ENCODE data around the gene BUB1.
"Not testable (repeated sequence)": the region's sequence is repeated elsewhere in the genome, so short reads cannot be mapped to it uniquely, and the experiment has no call there.

BUB1 gene

DNA sequence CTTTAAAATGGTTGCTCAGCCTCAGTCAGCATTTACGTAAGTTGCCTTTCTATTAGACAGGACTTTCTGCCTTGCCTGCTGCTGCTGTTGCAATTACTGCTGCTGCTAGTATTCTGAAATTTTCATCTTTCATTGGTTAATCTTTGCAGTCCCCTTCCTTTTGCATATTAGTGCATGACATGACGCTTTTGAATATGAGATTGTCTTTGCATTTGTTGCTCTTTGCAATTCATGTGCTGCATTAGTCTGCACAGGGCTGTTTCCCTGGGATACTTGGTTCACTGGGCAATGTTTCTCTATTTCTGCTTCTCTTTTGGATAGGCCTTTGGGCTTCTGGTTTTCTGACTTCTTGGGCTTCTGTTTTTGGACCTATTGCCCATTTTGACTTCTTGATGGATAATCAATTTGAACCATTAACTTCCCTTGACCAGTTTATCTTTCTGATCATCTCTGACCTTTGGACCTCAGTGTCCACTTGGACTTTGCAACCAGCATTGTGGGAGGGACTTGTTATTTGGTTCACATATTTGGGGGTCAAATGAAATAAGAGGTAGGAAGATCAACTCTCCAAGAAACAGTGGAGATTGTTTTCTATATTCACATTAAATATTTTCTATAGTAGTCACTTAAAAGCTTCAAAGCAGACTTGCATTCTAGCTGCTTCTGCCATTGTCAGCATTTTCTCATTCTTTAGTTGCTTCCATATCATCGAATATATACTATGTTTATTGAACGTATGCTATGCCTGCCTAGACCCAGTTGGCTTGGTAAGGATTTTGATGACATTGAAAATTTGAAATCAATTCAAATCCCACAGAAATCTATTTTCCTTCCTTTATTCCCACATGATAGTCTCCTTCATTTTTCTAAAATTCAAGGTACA lies 12.5 kb upstream of the BUB1 start:
- DNase-seq (ENCODE audit: low read depth in 2 of 2): no peak

DNA sequence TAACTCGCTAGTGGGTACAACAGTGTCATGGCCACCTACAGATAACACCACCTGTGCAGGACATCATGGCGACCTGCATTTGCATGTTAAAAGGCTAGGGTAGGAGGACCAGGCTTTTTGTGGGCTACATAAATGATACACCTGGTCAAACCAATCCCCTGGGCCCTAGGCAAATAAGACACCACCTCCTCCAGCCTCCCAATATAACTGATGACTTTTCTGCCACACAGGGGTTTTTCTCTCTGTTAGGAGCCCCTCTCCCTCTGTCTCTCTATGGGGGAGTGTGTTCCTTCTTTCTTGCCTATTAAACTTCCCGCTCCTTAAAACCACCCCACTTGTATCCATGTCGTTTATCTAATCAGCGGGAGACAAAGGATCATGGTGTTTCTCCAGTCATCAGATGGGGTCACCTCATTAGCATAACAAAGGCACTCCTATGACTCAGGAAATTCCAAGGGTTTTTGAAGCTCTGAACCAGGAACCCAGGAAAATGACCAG lies 10.8 kb upstream of the BUB1 start:
- DNase-seq (ENCODE audit: low read depth in 2 of 2): no peak

DNA sequence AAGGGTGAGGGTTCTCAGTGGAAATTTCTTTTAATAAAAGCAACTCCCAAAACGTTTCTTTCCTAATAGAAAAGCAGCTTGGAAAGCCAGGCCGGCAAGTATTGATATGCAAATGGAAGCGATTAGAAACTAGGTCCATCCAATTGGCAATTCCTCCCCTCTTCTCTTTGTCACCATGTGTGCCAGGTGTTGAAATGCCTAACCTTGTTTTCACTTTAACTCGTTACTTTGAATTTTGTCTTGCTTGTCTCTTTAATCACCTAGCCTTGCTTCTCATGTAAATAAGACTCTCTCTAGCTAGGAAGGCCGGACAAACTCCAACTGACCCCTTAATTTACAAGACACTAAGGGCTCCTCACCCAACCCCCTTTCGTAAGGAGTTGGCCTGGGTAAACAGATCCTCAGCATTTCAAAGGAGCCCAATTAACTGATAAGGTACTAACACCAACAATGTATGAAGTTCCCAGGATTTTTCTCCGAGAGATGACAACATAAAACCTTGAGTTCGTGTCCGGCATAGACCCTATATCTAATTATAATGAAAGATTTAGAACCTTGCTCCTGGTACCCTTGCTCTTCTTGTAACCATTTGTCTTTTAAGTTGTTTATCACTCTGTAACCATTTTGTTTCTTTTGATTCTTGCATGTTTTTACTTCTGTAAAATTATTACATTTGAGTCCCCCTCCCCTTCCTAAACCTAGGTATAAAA lies 10.1 kb upstream of the BUB1 start:
- not testable (repeated sequence) for DNase-seq (ENCODE audit: low read depth in 2 of 2)

DNA sequence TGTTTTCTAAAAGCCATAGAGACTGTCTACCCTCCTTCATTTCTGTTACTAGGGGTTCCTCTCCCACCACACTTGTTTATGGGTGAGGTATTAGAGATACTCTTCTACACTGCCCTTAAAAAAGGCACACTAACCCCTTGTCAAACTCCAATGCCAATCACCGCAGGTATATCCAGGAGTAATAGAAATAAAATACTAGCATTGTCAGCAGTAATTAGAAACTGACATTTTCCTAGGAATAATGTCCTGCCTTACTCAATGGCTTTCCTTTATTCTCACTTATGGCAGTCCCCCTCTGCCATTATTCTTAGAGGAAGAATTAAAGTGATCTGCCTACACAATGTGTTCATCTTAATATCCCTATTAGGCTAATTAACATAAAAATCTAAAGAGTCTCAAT lies 5.0 kb upstream of the BUB1 start:
- no peak for DNase-seq (ENCODE audit: low read depth in 2 of 2)

DNA sequence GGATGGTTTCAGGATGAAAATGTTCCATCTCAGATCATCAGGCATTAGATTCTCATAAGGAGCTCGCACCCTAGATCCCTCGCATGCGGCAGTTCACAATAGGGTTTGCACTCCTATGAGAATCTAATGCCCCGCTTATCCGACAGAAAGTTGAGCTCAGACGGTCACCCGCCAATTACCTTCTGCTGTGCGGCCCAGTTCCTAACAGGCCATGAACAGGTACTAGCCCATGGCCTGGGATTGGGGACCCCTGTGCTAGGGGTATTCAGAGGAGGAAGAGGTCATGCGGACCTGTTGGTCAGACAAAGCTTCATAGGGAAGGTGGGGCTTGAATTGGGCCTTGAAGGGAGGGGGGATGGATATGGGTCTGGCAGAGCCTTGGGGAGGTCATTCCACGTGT lies 4.4 kb upstream of the BUB1 start:
- no peak for DNase-seq (ENCODE audit: low read depth in 2 of 2)

DNA sequence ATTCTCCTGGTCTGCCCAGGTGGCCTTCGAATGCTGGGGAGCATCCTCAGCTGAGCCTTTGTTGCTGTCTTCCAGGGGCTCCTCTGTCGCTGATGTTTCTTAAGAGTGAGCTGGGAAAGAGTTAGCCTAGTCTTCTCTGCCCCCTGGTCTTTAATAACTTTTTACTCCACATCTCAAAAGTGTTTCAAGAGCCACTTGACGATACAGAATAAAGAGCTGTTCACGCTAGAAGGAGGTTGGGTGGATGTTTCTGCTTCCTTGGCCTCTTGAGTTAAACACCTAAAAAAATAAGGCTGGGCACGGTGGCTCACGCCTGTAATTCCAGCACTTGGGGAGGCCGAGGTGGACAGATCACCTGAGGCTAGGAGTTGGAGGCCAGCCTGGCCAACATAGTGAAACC lies 2.8 kb upstream of the BUB1 start:
- DNase-seq (ENCODE audit: low read depth in 2 of 2): no peak

DNA sequence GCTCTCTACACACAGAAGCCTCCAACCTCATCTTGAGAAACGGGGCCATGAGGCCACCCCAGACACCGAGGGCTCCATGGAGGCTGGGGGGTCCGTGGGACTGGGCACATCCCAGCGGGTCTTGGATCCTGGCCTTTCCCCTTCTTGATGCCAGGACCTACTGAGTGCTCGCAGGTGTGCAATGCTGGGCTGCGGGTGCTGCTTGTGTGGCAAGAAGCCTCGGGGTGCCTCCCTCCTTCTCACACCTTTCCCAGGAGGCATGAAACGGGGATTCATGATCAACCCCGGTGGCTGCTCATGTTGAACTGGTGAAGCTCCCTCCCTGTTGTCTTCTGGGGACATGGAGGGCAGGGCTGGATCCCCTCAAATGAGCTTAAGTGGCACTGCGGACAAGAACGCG lies 2.0 kb upstream of the BUB1 start:
- no peak for DNase-seq (ENCODE audit: low read depth in 2 of 2)

DNA sequence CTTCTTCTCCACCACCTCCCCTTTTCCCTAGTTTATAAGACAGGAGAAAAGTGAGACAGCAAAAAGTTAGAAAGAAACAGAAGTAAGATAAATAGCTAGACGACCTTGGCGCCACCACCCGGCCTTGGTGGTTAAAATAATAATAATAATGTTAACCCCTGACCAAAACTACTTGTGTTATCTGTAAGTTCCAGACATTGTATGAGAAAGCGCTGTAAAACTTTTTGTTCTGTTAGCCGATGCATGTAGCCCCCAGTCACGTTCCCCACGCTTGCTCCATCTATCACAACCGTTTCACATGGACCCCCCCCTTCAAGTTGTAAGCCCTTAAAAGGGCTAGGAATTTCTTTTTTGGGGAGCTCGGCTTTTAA lies 1.5 kb upstream of the BUB1 start:
- DNase-seq (ENCODE audit: low read depth in 2 of 2): no peak

DNA sequence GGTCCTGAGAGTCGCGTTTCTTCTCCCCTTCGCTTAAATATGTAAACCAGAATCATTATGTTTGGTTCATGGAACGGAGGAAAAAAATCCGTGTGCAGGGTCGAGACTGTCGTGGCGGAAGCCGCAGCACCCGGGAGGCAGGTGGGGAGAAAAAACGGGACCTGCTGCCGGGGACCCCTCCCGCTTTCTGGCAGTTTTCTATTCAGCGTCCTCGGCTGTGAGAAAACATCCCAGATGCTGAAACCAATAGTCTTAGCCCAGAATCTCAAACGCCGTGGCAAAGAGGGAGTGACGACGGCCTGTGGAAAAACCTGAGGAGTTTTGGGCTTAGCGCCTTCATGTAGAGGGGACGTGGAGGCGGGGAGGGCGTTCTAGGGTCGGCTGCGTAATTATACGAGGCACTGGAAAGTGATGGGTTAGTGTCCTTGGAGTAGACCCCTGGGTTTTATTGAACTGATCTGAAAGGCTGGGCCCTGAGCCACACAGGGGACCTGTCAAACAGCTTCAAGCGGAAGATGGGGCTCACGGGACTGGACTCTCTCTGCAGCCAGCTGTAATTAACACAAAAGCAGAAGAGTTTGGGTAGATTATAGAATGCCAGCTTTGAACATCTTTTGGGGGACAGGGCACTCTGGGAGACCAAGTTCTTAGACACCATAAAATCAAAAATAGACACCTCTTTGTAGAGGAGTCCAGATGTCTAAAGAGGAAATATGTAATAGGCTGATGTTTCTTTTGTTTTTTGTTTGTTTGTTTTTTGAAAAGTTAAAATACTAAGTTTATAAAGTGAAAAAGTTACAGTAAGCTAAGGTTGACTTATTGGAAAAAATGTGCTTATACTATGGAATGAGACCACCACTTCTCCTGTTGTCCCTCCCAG lies 834 bp upstream of the BUB1 start:
- no peak for DNase-seq (ENCODE audit: low read depth in 2 of 2)

DNA sequence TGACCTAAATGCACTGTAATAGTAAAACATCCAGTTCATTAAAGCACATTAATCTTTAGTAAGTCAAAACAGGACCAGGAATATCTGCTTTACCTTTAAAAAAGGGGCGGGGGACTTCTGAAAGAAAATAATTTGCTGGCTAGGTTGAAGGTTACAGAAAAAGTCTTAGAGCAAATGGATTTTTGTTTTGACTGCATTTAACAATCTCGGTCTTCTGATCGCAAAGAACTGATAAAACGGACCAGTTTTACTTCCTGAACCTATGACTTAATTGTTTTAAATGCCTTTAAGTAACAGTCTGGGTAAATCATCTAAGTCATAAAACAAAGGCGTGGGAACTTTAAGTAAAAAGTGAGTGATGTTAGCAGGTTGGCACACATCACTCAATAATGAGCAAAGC lies 783 bp downstream of the BUB1 start:
- DNase-seq (ENCODE audit: low read depth in 2 of 2): no peak

DNA sequence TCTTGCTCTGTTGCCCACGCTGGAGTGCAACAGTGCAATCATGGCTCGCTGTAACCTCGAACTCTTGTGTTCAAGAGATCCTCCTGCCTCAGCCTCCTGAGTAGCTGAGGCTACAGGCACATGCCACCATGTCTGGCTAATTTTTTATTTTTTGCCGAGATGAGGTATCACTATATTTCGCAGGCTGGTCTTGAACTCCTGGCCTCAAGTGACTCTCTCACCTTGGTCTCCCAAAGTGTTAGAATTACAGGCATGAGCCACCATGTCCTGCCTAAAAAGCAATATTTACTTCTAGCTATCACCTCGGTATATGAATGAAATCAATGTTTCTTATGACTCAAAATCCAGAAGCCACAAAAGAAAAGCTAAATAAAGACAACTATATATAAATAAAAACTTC lies 2.2 kb downstream of the BUB1 start:
- DNase-seq (ENCODE audit: low read depth in 2 of 2): no peak

DNA sequence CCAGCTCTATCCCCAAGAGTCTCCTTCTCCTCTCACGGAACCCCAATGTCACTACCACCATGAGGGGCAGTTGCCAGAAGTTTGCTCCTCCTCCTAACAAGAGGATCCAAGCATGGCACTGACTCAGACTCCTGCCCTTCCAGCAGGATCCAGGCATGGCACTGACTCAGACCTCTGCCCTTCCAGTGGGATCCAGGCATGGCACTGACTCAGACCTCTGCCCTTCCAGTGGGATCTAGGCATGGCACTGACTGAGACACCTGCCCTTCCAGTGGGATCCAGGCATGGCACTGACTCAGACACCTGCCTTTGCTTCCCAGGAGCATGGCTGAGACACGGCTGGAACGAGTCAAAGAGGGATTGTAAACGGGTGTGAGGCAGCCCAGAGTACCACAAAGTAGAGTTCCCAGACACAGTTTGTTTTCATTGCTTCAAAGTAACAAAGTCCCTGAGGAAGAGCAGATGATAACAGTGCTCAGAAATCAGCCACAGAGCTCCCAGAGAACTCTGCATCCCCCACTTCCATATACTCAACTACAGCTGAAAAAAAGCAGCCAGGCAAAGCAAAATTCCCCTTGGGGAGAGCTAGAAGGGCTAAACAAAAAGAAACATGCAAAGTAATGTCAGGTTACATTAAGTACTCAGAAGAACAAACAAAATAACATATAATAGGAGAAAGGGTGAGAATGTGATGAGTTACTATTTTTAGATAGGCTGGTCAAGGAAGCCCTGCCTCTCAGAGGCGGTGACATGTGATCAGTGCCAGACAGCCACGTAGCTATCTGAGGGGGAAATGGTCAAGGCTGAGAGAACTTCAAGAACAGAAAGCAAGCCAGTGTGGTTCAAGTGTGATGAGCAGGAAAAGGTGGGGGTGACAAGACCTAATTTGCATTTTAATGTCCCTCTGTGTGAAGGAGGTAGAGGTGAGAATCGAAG lies 3.0 kb downstream of the BUB1 start:
- DNase-seq (ENCODE audit: low read depth in 2 of 2): no peak

DNA sequence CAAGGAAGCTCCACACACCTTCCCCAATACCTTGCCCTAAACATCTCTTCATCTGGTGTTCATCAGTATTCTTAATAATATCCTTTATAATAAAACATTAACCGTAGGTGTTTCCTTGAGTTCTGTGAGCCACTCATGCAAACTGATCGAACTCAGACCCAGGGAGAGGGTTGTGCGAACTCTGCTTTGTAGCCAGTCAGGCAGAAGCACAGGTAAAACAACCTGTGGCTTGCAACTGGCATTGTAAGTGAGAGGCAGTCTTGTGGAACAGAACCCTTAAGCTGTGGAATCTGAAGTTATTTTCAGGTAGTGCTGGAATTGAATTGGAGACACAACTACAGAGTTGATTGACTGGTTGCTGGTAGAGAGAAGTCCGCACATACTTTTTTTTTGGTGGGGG lies 4.7 kb downstream of the BUB1 start:
- DNase-seq (ENCODE audit: low read depth in 2 of 2): no peak

DNA sequence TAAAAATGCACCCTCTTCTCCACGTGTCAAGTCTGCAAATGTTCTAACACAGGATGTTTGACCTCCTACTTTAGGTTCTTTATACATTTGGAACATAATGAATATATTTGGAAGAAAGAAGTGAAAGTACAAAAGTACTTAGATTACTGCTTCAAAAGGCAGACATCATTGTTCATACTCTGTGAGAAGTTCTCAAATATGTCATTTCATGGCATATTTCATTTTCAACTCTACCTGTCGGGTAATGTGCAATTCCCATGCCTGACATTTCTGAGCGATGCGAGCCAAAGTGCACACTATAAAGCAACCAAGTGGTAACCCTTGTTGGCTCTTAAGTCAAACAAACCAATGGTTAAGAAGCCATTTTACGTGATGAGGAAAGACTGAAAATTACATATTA lies 7.0 kb downstream of the BUB1 start:
- DNase-seq (ENCODE audit: low read depth in 2 of 2): no peak

DNA sequence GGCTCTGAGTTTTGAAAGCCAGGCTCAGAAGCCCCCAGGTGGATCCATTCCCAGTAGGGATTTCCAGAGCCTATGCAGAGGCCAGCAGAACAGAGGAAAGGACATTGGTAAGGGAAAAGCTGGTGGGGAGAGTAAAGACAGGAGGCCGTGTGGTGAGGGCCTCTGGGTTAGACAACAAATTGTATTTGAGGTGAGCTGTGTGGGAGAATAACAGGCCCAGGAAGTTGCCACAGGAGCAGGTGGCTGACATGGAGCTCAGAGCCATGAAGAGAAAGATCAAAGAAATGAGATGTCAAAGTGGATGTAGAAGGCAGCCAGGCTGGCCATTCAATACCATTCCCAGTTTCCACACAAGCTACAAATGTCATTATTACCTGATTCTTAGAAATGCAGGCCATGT lies 8.8 kb downstream of the BUB1 start:
- no peak for DNase-seq (ENCODE audit: low read depth in 2 of 2)

DNA sequence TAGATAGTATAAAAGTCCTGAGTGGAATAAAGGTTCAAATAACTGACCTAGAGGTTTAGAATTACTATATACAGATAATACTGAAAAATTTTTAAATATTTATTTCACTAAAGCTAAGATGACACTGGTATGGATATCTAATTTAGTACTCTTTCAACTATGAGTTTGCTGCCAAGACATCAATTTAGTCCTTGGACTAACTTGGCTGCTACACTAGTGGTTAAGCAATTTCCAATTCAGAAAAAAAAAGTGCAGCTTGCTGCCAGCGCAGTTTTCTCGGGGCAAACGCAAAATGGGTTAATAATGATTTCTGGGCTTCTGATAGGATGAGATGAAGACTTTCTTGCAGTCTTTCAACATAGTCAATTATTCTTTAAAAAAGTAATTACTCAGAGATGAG lies 10.8 kb downstream of the BUB1 start:
- DNase-seq (ENCODE audit: low read depth in 2 of 2): no peak

DNA sequence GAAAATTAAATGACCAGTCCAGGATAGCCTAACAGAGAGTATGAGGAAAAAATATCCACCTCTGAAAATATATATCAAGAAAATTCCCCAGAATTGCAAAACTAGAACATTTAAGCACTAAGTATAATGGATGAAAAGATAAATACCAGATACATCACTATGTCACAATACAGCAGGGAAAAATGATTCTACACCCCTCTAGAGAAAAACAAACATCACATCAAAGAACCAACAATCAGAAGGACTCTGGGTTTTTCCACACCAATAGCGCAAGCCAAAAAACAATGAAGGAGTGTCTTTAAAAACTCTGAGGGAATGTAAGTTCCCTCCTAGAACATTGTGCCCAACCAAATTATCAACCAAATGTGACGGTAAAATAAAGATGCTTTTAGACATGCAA lies 13.7 kb downstream of the BUB1 start:
- no peak for DNase-seq (ENCODE audit: low read depth in 2 of 2)

DNA sequence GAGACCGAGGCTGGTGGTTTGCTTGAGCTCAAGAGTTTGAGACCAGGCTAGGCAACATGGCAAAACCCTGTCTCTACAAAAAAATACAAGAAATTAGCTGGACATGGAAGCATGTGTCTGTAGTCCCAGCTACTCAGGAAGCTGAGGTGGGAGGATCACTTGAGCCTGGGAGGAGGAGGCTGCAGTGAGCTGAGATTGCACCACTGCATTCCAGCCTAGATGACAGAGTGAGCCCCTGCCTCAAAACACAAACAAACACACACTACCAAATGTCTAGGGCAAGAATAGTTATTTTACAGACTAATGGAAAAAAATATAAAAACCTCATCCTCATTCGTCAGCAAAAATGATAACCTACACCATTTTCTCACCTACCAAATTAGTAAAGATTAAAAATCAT lies 15.3 kb downstream of the BUB1 start:
- no peak for DNase-seq (ENCODE audit: low read depth in 2 of 2)

DNA sequence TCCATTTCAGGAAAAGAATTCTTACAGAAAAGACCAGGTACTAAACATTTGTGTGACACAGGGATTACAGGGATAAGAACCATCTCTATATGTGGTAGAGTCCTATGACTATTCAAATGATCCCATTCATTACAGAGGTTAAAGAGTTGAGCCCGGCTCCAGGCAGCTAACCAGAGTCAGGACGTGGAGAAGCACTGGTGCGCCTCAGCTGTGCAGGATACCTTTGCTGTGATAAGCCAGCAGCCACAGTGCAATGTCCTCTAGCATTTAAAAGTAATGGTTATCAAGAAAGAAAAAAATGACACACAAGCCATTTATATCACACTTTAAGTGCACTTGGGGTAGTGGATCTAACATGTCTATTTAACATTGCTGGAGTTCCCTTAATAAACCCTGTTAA lies 17.3 kb downstream of the BUB1 start:
- no peak for DNase-seq (ENCODE audit: low read depth in 2 of 2)

DNA sequence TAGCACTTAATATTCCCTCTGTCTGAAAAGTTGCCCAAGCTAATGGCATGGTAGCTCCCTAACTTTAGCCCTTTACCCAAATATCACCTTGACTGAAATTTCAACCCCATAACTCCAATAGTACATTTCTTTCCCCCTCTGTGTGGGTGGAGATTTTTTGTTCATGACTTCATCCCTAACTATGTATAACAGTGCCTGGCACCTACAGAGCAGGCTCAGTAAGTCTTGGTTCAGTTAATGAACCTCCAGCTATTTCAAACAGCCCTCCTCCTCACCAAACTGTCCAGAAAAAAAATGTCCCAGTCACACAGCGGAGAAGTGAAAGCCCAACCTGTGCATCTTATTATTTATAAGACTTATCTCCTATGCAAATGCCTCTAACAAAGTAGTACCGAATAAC lies 18.6 kb downstream of the BUB1 start:
- DNase-seq (ENCODE audit: low read depth in 2 of 2): no peak

DNA sequence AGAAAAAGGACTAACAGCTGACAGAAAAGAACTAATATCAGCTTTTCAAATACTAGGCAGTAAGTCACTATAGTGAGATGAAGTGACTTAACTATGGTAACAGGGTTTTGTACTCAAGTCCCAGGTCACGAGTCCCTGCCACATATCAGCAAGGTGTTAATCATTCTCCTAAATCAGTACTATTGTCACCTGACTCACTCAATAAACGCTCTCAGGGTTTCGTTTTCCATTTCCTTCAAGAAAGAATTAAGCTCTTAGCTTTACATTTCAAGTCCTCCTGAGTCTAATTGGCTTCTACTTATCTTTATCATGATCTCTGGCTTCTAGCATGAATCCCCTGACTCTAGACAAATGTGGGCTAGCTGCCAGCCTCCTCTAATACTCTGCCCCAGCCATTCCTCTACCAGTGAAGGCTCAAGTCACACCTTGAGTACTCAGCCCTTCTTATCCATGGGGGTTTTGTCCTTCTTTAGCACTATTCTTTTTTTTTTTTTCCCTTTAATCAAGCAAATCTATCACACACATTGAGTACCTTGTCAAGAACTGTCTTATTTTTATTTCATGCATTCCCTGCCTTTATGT lies 20.0 kb downstream of the BUB1 start:
- DNase-seq (ENCODE audit: low read depth in 2 of 2): no peak
